NB4 (cell line): ENCODE data around the gene RBM25.

Source experiments
- MYC ChIP-seq: IDR thresholded peaks from 2 replicates; pipeline ENCODE4 v1.6.1; 2011; ENCODE audit warnings: low read depth, low read length
- POLR2A ChIP-seq: IDR thresholded peaks from 2 replicates; pipeline ENCODE4 v1.6.1; 2011; ENCODE audit warnings: mild to moderate bottlenecking; ENCODE audit not compliant: insufficient read length; ENCODE audit errors: extremely low read depth
- TF ChIP-seq, protein P1 (sequence below): IDR thresholded peaks from one replicate; pipeline ENCODE4 v1.5.1; 2012; ENCODE audit warnings: low read depth, low read length
- TF ChIP-seq, protein P2 (sequence below): IDR thresholded peaks from 2 replicates; pipeline ENCODE4 v1.6.1; 2011; ENCODE audit warnings: low read depth, low read length

DNA sequence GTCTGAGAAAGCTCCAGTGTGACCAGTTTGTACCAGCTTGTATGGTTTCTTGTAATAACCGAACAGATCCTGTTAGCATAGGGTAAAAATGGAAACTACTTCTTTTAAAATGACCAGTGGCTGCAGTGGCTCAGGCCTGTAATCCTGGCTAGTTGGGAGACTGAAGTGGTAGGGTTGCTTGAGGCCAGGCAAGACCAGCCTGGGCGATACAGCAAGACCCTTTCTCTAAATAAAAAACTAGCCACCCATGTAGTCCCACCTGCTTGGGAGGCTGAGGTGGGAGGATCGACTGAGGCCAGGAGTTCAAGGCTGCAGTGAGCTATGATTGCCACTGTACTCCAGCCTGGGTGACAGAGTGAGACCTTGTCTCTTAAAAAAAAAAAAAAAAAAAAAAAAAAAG lies 85.3 kb downstream of the RBM25 start:
- TF ChIP-seq, protein P1, sequence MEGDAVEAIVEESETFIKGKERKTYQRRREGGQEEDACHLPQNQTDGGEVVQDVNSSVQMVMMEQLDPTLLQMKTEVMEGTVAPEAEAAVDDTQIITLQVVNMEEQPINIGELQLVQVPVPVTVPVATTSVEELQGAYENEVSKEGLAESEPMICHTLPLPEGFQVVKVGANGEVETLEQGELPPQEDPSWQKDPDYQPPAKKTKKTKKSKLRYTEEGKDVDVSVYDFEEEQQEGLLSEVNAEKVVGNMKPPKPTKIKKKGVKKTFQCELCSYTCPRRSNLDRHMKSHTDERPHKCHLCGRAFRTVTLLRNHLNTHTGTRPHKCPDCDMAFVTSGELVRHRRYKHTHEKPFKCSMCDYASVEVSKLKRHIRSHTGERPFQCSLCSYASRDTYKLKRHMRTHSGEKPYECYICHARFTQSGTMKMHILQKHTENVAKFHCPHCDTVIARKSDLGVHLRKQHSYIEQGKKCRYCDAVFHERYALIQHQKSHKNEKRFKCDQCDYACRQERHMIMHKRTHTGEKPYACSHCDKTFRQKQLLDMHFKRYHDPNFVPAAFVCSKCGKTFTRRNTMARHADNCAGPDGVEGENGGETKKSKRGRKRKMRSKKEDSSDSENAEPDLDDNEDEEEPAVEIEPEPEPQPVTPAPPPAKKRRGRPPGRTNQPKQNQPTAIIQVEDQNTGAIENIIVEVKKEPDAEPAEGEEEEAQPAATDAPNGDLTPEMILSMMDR: no peak
- TF ChIP-seq POLR2A (no peak), MYC (no peak)
- TF ChIP-seq, protein P2, sequence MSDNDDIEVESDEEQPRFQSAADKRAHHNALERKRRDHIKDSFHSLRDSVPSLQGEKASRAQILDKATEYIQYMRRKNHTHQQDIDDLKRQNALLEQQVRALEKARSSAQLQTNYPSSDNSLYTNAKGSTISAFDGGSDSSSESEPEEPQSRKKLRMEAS: no peak
